GM10847 (cell line): ENCODE measurements around the gene MEMO1.

ENCODE experiments used
- POLR2A ChIP-seq: IDR thresholded peaks from 2 replicates; pipeline ENCODE4 v1.6.1; 2011; ENCODE audit not compliant: insufficient read length; ENCODE audit errors: extremely low read depth

MEMO1 gene

DNA sequence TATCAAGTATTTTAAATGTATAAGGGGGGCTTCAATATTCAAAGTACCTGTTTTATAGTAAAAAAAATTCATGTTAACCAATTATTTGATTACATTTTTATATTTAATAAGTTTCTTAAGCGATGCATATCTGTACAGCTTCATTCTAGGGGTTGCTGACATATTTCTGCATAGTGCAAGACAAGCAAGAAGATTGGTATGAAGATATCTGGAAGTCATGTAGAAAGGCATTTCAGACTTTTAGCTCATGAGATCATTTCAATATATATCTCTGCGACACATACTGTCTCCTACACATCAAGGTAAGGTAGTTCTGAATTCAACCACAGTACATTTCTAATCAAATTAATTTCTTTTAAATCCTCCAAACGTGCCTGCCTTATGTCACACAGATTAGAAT, 73.1 kb downstream of the MEMO1 start:
- TF ChIP-seq POLR2A = no peak

DNA sequence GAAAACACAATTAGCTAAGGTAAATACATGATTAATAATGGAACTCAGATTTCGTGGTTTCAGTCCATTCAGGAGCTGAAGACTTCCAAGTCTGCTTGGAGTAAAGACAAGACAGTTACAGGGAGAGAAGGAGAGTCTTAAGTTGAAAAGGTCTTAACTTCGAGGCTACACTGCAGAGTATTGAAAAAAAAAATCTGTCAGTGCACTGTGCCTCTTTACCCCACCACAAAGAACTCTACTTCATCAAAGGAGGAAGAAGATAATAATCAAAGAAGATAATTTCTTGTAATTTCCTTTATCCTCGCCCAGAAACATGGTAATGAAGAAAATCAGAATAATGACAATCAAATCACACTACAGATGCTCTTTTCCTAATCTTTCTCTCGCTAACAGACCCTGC, 75.4 kb downstream of the MEMO1 start:
- TF ChIP-seq POLR2A = no peak

DNA sequence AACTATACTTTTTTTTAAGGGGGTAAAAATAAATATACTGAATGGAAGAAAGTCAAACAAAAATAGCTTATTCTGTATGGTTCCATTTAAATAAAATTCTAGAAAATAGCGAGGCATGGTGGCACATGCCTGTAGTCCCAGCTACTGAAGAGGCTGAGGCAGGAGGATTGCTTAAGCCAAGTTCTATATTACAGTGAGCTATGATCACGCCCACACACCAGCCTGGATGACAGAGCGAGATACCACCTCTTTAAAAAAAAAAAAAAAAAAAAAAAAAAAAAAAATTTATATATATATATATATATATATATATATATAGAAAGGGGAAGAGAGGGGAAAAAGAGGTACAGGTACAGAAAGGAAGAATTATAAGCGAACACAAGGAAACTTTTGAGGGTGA, 77.7 kb downstream of the MEMO1 start:
- no peak for TF ChIP-seq POLR2A

GRCh38 chr2:31932589-31932988, 78.2 kb downstream of the MEMO1 start:
- no peak for TF ChIP-seq POLR2A

DNA sequence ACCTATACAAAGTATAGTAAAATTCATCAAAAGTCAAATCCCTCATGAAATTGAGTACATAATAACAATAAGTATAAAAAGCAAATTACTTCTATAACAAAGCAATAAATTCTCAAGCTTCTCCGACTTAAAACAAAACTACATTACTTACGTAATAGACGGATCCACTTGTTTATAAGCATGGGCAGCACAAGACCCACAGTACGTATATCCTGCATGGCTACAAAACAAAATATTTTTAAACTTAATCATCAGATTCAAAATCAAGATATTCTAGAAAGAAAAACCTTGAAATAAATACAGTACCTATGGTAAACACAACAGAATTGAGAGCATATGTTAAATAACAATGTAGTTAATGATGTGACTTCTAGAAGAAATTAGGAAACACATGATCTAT, 78.9 kb downstream of the MEMO1 start:
- no peak for TF ChIP-seq POLR2A

DNA sequence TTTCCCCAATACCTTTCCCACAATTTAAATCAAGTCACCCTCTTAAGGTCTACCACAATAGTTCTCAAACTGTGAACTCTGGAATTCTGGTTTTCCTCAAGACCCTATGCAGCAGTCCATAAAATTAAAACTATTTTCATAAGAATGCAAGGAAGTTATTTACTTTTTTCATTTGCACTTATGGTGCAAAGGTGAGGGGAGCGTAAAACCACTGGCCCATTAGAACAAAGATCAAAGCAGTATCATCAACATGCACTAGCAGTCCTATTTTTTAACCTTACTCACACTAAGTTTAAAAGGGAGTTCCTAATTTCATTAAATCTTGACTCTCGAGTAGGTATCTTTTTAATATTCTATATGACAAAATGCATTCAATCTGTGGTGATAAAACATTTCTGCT, 85.3 kb downstream of the MEMO1 start:
- no peak for TF ChIP-seq POLR2A

- no peak for TF ChIP-seq POLR2A
Measured at GRCh38 chr2:31923662-31924061, 87.1 kb downstream of the MEMO1 start.

GRCh38 chr2:31922542-31923408, 88.0 kb downstream of the MEMO1 start:
- no peak for TF ChIP-seq POLR2A

DNA sequence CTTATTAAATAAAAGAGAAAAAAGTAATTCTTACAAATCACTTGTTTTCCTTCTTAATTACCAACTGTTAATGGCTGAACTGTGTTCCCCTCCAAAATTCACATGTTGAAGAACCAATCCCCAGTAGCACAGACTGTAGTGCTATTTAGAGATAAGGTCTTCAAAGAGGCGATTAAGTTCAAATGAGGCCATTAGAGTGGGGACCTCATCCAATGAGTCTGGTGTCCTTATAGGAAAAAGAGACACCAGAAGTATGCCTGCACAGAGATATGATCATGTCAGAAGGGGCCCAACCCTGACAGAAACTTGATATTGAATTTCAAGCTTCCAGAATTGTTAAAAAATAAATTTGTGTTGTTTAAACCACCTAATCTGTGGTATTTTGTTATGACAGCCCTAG, 89.8 kb downstream of the MEMO1 start:
- no peak for TF ChIP-seq POLR2A

- TF ChIP-seq POLR2A = no peak
Measured at GRCh38 chr2:31919499-31919898, 91.3 kb downstream of the MEMO1 start.

DNA sequence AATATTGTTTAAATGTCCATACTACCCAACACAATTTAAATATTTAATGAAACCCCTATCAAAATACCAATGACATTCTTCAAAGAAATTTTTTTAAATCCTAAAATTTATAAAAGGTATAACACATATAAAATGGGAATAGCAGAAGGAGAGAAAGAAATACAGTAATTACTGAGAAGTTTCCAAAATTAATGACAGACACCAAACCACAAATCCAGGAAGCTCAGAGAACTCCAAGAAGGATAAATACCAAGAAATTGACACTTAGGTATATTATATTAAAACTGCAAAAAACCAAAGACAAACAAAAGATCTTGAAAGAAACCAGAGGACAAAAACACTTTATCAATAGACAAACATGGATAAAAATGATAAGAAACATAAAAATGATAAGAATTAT, 101.1 kb downstream of the MEMO1 start:
- TF ChIP-seq POLR2A = no peak

- no peak for TF ChIP-seq POLR2A
Measured at GRCh38 chr2:31903109-31903780, 107.6 kb downstream of the MEMO1 start.

DNA sequence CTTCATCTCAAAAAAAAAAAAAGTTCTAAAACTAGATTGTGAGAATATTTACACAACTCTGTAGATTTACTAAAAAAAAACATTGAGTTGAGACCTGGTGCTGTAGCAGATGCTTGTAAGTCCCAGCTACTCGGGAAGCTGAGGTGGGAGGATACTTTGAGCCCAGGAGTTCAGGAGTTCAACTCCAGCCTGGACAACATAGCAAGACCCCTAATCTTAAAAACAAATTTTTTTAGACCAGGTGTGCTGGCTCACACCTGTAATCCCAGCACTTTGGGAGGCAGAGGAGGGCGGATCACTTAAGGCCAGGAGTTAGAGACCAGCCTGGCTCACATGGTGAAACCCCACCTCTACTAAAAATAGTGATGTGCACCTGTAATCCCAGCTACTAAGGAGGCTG, 108.9 kb downstream of the MEMO1 start:
- no peak for TF ChIP-seq POLR2A

GRCh38 chr2:31896293-31896692, 114.5 kb downstream of the MEMO1 start:
- TF ChIP-seq POLR2A = no peak

- no peak for TF ChIP-seq POLR2A
Measured at GRCh38 chr2:31894656-31895055, 116.2 kb downstream of the MEMO1 start.

DNA sequence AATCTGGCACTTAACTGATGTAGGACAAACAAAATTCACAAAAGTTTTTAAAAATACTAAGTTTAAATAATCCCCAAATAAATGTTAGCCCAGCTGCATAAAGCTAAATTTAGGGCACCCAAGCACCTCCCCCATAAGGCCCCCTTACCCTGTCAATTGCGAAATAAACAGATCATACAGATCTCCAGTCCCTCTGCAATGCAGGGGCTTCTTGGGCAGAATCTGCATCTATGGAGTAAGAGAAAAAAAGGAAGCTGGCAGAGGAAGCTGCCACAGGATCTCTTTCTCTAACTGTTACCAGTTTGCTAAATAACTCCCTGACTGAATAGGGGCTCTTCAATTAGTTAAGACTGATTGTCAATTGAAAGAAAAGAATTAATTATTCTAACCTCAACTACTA, 117.7 kb downstream of the MEMO1 start:
- TF ChIP-seq POLR2A = no peak

DNA sequence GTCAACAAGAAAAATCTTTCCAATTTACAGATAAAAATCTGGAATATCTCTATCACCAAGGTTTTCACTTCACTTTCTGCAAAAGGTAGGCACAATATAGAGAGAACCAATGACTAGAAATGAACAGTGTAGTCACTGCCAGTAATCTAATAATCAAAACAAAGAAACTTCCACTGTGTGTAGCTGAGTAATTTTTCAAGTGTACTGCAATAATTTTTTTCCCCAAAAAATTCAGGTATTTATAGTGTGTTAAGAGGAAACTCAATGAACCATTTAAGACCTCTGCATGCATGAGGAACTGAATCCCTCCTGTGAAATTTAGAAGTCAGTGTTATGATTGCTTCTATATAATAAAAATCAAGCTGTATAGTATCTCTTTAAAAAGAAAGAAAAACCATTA, 121.8 kb downstream of the MEMO1 start:
- no peak for TF ChIP-seq POLR2A
